ENCODE measurements around the gene PPIL6.

The PPIL6 gene

DNA sequence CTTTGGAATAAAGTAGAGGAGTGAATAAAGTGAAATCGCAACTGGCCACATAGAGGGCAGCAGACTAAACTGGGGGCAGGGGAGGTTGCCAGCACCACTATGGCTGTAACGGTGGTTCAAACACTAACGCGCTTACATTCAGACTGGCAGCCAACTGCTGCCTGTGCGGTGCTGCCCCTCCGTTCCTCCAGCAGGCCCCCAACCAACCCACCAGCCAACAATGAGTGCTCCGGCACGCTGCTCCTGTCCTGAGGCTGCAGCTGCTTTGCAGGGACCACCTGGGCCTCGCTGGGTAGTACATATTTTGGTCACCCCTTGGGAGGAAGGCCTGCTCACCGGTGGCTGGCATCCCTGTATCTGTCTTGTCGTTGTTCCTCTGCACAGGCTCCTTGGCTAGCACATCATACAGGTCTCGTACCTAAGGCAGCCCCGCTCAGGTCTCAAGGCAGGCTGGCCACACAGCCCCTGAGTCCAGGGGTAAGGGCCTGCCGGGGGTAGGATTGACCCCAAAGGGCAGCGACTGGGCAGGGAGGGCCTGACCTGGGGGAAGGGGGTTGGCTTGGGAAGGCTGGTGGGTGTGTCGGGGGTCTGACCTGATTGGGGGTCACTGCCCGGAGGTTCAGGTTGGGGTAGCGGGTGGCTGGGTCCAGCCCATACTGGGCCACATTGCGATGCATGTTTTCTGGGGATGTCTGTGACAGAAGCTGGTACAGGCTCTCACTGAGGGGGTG, 8.8 kb upstream of the PPIL6 start:
- no peak for DNase-seq (ENCODE audit: low read depth)

DNA sequence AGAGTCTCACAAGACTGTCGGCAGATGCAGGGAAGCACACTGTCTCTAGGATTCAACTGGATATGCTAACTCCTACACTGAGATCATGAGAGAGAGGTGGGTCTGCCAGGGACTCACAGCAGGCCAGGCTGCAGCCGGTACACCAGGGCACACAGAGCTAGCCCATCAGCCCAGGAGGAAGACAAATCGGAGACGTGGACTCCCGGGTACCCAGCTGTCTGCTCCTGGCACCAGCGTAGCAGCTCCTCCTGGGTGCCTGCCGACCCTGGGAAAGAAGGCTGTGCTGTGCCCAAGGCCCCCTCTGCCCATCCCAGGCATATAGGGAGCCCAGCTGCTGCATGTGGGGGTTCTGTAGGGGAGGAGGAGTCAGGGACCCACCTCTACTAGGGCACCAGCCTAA, 8.2 kb upstream of the PPIL6 start:
- no peak for DNase-seq (ENCODE audit: low read depth)

DNA sequence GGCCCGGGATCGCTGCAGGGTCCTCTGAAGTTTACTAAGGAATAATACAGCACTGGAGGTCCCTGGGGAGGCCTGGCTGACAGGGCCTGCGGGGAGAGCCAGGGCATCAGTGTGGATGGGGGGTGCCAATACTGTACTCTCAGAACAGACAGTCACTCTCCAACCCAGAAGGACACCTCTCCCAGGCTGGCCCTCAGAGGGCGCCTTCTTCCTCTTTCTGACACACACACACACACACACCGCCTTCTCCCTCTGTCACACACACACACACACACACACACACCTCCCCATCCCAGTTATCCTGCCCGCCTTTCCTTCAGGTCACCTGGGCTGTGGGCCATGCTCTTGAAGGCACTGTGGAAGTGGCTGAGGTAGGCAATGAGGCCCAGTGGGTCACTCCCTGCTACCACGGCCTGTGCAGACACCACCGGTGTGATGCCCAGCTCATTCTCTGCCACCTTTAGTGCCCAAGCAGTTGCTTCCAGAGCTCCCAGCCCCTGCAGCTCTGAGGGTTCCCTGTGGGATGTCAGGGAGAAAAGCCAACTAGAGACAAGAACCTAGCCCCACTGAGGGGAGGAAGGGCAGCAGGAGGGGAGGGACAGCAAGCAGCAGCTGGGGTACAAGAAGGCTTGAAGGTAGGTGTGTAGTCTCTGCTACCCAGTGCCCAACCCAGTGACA, 7.6 kb upstream of the PPIL6 start:
- DNase-seq (ENCODE audit: low read depth): no peak

DNA sequence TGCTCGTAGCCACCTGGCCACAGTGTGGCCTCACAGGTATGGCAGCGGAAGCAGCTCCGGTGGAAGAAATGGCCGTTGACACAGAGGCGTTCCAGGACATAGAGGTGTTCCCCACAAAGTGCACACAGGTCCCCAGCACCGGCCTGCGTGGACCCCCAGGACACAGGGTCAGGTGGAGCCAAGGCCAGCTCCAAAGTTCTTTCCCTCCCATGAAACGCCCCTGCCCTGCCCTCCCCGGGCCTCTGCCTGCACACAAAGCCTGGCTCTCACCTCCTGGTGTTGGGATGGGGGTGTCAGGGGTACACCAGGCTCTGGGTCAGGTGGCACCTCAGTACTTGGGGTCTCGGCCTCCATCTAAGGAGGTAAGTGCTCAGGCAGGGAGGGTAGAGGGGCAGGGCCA, 6.7 kb upstream of the PPIL6 start:
- DNase-seq (ENCODE audit: low read depth): no peak

DNA sequence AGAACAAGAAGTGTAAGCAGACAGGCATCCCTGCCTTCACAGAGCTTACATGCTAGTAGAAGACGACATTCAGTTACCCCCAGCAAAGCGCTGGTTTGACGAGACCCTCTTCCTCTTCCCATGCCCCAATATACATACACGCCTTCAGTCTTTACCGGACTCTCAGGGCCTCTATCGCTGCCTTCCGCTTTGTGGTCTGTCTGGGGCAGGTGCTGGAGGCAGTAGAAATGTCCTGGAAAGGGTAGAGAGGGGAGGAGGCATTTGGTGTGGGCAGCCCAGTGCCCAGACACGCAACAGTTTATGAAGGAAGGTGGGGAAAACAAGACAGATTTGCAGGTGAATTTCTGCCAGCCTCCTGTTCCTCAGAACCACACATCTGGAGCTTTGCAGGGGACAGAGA, 6.1 kb upstream of the PPIL6 start:
- DNase-seq (ENCODE audit: low read depth): no peak

DNA sequence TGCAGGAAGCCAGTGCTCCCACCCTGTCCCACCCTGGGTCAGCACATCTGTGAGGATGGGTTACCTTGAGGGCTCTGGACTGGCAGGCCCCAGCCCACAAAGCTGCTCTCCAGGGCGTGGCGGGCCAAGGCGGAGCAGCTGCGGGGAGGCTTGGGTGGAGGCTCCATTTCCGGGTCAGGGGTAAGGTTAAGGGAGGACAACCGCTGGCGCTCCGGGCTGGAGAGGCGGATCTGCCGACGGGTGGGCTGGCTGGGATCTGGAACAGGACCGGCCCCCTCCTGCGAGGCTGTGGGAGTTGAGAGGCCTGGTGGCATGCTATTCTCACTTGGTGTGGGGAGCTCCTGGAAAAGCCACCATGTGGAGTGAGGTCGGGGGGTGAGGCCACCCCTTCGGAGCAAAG, 5.6 kb upstream of the PPIL6 start:
- DNase-seq (ENCODE audit: low read depth): no peak

DNA sequence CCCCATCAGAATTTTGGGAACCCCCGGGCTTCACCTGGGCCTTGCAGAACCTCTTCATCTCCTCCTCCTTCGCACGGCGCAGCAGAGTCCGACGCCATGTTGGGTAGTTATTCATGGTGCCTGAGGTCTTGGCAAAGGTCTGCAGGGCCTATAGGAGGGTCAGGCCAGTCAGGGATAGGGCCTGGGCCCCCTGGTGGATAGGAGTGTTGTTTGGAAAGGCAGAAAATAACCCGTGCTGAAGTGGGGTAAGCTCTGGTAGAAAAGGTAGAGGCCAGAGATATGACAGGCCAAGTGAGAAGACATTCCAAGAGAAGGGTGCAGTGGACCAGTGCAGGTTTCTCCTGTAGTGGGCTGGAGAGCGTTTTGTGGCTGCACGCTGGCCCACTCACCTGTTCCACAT, 5.0 kb upstream of the PPIL6 start:
- no peak for DNase-seq (ENCODE audit: low read depth)

DNA sequence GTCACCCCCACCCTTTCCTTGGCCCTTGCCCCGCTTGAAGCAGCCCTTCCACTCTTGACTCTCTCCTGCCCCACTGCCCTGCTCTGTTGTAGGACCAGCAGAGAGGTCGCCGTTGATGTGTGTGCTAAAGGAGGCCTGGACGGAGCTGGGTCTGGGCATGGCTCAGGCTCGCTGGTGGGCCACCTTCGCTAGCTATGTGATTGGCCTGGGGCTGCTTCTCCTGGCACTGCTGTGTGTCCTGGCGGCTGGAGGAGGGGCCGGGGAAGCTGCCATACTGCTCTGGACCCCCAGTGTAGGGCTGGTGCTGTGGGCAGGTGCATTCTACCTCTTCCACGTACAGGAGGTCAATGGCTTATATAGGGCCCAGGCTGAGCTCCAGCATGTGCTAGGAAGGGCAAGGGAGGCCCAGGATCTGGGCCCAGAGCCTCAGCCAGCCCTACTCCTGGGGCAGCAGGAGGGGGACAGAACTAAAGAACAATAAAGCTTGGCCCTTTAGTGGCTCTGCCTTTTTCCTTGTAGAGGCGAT, 3.1 kb upstream of the PPIL6 start:
- no peak for DNase-seq (ENCODE audit: low read depth)

DNA sequence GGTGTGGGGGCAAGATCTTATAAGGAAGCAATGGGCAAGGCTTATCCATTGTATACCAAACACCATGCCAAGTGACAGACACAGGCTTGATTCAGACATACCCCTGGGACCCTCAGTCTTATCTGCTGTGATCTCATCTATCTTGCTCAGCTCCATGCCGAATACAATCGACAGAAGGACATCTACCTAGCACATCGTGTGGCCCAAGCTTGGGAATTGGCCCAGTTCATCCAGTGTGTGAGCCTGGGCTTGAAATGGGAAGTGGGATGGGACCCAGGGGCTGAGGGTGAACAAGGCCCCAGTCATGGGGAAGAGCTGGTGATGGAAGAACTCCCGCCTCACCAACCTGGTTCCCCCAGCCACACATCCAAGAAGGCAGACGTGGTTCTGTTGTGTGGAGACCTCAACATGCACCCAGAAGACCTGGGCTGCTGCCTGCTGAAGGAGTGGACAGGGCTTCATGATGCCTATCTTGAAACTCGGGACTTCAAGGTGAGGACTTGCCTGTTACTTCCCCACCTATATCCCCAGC, 2.0 kb upstream of the PPIL6 start:
- no peak for DNase-seq (ENCODE audit: low read depth)

DNA sequence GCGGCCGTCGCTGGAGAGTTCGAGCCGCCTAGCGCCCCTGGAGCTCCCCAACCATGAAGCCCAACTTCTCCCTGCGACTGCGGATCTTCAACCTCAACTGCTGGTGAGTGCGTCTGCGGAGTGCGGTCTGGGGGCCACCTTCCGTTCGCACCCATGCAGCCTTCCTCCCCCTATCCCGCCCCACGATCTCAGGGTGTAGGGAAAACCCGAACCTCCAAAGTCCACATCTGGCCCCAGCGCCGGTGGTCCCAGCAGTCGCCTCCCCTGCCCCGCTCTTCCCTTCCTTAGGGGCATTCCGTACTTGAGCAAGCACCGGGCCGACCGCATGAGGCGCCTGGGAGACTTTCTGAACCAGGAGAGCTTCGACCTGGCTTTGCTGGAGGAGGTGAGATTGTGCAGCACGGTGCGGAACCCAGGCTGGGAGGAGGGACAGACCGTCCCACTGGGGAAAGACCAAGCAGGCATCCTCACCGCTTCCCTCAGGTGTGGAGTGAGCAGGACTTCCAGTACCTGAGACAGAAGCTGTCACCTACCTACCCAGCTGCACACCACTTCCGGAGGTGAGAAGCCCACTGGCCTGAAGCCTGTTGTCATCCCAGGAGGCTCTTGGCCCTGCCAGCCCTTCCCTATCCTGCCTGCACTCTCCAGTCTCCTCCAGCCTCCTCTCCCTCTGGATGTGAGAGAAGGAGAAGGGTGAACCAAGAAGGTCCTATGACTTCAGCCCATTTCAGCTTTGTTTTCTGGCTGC, 815 bp upstream of the PPIL6 start:
- DNase-seq (ENCODE audit: low read depth): peak; percentile 40

DNA sequence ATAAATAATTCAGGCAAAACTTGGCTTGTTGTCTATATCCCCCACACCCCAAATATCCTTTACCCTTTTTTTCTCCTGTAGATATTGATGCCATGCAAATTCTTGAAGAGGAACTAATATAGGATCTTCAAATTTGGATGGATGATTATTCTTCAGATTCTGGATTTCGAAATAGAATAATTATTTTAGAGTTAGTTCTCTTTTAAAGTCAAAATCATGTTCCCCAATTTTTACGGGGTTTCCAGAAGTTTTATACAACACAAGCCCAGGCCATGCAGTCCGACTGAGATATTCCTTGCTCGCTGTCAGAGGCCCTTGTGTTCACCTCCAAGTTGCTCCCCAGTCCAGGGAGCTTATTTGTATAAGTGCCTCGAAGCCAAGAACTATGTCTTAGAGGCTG, 4.4 kb downstream of the PPIL6 start:
- DNase-seq (ENCODE audit: low read depth): no peak

DNA sequence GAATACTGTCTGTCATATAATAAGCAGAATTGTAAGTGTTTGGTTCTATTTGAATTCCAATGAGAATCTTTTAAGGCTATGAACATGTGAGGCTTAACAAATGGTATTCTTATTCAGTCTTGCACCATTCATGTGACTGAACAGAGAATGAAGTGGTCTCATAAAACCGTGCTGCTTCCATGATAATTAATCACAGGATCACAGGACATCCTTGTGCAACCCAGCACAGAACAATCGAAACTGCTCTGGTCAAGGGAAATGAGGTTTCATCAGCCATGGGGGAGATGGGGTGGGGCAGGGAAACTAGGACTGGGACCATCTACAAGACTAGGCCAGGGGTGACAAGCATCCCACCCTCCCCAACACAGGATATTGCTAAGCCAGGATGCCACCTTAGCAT, 6.0 kb downstream of the PPIL6 start:
- no peak for DNase-seq (ENCODE audit: low read depth)

DNA sequence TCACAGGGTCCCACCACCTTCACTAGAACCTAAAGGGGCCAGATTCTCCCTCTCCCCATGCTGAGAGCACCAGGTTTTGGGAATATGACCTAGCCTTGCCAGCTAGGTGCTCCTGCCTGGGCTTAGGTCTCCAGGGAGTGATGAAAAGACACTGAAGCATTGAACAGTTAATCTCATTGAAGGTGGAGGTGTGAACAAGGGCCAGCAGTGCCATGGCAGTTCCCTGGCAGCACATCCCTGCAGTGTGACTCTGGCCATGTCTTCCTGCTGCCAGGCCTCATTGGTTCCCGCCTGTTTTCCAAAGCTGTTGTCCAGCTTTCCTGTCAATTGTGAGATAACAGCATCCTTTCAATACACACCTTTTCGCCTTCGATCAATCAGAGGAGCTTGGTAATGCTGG, 10.9 kb downstream of the PPIL6 start:
- DNase-seq (ENCODE audit: low read depth): no peak

DNA sequence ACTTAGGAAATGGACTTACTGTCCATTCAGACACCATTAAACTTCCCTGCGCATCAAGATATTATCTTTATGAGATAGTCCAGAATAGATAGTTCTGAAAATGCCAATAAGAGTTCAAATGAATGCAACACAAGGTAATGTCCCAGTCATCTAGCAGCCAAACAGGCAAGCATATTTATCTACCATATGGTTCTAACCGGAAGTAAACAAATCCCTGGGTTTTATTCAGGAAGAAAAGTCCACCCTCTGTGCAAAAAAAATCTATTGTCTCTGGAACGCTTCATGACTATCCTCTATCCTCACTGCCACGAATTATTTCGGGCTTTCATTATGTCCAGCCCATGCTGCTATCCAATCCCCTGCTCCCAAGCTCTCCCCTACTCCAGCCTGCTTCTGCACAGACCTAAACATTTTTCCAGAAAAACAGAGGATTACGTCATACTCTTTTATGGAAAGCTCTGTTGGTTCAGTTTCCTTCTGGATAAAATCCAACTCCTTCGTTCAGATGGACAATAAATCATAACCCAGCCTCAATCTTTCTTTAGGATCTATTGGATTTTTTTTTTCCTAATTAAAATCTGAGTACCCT, 11.4 kb downstream of the PPIL6 start:
- no peak for DNase-seq (ENCODE audit: low read depth)

DNA sequence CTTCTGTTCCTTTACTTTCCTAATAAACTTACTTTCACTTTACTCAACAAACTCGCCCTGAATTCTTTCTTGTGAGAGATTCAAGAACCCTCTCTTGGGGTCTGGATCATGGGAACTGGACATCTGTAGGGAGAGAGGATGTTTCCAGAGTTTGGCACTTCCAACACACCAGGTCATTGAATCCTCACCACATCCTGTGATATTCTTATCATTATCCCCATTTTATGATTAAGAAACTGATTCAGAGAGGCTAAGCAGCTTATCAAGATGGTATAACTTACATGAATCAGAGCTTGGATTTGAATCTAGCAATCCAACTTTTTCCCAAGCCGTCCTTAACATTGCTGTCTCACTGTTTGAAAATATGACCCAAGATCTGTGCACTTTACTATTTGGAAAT, 15.5 kb downstream of the PPIL6 start:
- DNase-seq (ENCODE audit: low read depth): no peak

DNA sequence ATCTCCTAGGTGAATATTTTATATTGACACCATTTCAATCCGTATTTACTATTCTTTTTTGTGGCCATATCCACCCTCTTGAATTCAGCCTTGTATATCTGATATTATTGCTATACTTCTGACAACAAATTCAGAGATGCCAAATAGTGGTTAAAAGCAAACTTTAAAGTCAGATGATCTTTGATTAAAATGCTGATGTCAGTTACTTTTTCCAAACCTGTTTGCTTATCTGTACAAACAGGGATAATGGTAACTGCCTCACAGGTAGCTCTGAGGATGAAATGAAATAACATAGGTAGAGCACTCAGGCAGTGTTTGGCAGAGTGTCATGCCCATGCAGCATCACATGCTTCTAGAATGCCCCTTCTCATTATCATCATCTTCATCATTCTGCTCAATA, 19.2 kb downstream of the PPIL6 start:
- DNase-seq (ENCODE audit: low read depth): no peak

DNA sequence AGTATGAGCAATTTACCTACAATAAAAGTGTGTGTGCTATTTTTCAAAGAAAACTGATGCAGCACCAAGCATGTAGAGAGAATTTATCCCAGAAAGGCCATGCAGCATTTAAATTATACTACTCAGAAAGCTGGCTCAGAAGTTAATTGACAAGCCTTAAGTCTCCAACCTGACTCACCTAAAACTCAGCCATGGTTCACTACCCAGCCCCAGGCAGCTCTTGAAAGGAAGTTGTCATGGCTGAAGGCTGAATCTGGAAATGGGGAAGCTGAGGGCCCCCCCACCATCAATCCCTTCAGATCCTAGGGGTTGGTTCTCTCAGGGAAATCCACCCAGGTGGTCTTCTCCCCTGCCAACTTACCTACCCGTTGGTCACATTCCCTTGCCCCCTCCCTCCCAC, 19.7 kb downstream of the PPIL6 start:
- DNase-seq (ENCODE audit: low read depth): no peak

DNA sequence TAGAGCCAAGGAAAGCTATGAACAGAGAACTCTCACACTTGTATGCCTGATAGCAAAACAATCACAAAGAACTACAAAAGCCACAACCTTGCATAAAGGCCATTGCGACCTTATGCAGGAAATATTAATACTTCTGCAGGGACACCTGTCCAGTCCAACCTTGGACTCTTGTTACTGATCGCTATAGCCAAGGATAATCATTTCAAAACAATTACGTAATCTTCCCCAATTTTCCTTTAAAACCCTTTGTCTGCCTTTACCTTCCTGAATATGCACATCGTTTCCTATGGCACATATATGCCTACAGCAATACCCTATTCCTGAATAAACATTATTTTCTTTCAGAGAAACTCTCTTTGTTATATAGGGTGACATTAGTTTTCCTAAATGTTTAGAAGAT, 22.8 kb downstream of the PPIL6 start:
- DNase-seq (ENCODE audit: low read depth): no peak

DNA sequence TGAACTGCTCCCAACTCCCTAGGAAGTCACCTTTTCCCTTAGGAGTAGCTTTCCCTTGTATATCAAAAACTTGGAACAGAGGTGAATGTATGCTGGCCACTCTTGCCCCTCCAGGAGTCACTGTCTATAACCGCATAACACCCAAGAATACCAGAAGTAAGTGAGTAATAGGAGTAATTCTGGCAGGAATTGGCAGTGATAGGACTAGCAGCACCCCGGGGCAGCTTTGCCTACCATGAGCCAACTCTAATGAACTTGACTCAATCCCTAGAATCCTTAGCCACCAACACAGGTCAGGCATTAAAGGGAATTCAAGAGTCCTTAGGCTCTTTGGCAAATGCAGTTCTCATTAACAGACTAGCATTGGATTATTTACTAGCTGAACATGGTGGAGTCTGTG, 29.4 kb downstream of the PPIL6 start:
- DNase-seq (ENCODE audit: low read depth): no peak

DNA sequence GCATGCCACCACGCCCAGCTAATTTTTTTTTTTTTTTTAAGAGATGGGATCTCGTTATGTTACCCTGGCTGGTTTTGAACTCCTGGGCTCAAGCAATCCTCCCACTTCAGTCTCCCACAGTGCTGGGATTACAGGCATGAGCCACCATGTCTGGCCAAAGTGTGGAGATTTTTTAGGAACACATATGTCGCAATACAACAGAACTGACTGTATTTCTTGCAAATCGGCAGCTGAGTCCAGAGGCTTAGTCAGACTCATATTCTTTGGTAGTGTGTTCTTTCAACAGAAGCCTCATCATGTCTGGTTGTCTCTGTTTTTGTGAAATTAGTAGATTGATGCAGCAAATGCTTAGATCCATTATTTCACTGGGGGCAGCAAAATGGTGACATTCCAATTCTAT, 34.2 kb downstream of the PPIL6 start:
- no peak for DNase-seq (ENCODE audit: low read depth)

DNA sequence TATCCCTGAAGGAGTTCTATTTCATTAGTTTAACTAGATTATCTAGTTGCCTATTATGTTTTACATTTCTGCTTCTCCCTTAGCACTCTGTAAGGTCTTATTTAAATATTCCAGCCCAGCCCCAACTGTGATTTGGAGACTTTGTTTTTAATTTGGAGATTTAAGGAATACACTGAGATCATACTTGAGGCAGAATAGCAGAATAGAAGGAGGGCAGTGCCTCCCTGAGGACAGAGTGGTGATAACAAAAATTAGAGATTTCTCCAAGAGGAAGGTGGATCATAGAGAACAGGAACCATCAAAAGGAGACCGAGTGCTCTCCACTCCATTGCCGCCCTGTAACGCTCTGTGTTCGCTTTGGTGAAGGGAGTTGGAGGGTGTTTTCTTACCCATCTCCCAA, 43.4 kb downstream of the PPIL6 start:
- no peak for DNase-seq (ENCODE audit: low read depth)

DNA sequence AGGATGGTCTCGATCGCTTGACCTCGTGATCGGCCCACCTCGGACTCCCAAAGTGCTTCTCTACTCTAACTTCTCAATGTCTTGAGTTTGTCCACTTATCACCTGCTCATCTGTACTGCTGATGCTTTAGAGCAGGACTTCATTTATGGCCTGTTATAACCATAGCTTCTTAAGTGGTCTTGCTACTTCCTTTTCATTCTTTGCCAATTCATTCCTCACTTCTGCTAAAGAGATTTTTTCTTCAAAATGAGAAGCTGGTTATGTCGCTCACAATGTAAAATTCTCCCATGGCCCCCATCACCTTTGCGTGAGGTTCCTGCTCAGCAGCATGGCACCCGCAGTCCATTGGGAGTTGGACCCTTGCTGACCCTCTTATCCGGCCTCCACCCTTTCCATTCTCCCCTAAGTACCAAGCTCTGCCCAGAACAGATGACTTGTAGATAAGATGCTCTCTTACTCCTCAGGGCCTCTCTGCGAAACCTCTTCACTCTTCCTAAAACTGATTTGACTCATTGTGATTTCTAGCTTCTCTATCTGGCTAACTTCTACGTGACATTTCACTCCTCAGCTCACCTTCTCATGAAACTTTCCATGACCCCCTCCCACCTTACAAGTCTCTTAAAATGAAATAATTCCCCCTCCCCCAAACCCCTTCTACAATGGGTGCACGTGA, 44.2 kb downstream of the PPIL6 start:
- DNase-seq (ENCODE audit: low read depth): no peak

Measured in activated T-helper 9 cell treated with anti-CD3 and anti-CD28 coated beads, Interleukin-2, amount 50 U/mL, for 16 hours (primary cell).